Esophagus mucosa (tissue), 1 donor: ENCODE data around the gene OSBPL10. TPM values are rescaled to one million over a fixed set of nuclear protein-coding genes. Genes with fewer than 3 reads are reported as not detected.

Experiments
- ATAC-seq: fragments of 200-7000 bp; cut with Tn5 transposase; one replicate; pipeline ENCODE4 v1.9.1; 2020
- total RNA-seq: library from RNA; stranded (reverse); gene quantifications from one replicate; pipeline ENCODE4 v1.2.4, GENCODE V29; 2023
- donor health status: DM: yes; HTN: yes; CAD: no.

The OSBPL10 gene
- total RNA-seq, 1 donor from 2014 or later, result 29.1 TPM

DNA sequence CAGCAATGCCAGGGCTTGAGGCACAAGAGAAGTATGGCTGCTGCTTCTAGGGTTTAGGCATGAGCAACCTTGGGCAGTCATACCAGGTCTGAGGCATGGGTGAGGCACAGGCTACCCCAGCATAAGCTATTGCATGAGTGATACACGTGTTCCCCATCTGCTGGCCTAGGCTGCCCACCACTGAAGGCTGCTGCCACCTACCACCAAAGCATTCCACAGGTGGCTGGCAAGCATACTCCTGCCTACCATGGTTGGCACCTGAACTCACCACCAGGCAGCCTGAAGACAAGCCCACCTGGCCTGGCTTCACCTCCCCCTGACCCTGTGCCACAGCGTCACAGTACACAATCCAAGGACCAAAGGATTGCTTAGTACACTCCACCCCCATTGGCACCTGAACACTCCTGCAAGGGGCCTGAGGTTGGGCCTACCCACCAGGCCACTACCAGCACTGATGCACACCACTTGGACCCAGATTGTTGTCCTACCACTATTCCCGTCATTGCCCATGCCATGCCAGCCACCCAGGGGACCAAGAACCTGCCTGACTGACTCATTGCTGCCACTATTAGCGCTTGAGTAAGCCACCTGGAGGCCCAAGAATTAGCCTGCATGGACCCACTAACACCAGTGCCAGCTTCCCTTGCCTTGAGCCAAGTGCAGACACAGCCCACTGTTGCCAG, 332.6 kb downstream of the OSBPL10 start:
- ATAC-seq, result peak; percentile 25

DNA sequence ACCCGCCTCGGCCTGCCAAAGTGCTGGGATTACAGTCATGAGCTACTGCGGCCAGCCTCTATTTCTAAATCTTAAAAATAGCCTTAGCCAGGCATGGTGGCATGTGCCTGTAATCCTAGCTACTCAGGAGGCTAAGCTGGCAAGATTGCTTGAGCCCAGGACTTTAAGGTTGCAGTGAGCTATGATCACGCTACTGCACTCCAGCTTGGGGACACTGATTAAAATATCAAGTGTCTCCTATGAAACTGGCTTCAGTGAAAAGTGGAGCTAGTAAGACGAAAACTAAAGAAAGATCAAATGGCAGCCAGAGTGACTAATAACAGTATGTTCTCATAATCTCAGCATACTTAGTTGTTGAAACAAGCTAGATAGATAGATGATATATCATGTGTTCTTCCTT, 335.8 kb downstream of the OSBPL10 start:
- no peak for ATAC-seq

DNA sequence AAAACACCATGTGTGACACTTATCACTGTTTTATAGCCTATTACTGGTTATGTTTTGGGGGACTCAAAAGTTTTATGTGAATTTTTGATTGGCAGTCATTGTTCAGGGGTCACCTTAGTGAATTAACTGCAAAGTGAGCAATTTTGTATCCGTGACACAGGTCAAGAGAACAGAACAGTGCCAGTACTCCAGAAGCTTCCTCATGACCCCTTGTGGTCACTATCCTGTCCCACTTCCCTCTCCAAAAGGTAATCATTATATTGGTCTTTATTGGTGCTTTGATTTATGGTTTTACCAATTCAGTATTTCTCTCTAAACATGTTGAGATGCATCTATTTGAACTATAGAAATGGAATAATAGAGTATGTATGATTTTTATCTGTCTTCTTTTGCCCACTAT, 341.2 kb downstream of the OSBPL10 start:
- no peak for ATAC-seq

DNA sequence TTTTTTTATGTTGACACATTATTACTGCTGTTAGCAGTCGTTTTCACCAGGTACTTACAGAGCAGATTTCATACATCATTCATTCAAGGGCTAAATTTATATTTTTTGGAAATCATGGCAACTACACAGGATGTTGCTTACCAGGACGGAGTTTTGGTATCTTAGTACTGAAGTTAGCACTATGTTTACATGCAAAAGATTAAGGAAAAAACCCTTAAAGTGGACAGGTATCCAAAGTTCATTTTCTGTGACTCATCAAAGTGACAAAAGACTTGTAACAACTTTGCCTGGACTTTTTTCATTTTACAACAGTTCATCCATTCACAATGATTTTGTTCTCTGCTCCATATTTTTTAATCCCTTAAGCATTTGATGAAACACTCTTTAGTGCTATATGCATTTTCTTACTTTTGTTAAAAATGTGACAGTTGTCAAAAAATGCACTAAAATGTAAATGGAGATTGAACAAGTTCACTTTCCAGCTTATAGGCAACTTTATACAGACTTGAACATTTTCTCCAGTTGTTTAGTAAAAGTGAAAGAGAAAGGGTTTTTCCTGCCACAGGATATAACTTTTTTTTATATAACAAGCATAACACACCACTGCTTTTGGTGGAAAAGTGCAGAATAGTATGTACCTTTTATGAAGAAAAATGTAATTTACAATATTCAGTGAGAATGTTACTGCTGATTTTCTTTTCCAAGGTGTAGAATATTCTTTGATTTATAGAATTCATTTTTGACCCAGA, 344.2 kb downstream of the OSBPL10 start:
- ATAC-seq, result no peak

DNA sequence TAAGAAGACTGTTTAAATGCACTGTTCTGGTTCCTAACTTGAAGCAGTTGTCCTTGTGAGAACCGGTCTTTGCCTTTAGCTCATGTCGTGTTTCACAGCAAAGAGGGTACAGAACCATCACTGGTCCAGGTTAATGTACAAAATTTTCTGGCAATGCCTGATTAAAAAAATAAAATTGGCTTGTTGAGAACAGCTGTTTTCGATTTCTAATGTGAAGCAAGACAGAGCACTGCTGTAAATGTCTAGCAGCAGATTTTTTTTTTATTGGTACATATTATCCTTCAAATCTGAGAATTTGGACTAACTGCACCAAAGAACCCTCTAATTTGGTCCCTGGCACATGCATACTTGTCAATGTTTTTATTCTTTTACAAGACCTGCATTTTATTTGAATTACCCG, 345.0 kb downstream of the OSBPL10 start:
- no peak for ATAC-seq

DNA sequence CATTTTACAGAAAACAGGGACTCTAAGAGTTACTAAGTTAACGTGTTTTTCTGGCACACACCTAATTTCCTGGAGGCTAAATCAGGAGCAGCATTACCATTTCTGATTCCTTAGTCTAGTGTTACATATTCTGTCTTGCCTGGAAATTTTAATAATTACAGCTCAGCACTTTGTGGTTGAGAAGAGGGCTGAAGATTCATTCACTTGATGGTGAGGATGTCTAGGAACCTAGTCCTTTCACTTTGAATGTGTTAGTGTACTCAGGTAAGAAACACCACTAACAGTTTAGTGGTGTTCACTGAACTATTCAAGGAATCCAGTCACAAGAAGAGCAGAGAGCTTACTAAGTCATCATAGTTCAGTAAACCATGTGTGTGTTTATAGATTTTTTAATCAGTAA, 345.5 kb downstream of the OSBPL10 start:
- no peak for ATAC-seq

DNA sequence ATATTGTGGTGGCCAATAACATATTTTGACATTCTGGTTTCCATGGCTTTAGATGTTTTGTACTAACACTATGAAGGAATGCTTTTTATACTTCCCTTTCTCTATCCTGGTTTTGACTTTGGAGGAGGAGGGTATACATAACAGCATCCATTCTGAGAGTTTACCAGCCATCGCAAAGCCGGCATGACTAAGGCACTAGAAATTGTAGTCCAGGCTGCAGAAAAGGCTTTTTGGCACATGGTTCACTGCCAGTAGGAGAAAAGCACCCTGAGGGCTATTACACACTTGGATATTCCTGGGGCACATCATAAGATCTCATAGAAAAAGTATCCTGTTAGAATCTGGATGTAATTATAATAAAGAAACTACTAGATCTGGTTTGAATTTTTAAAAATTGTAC, 346.6 kb downstream of the OSBPL10 start:
- ATAC-seq, result no peak

DNA sequence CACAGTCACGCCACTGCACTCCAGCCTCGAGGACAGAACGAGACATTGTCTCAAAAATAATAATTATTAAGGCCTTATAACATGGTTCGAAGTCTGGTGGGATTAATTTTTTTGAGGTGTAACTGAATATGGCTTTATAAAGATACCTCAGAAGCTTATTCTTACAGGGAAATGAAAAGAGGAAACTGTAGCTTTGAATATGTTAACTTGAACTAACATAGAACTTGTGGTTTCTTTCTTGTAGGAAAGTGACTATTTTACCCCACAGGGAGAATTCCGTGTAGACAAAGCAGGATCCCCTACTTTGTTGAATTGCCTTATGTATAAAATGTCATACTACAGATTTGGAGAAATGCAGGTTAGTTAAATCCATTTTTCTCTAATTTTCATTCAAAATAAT, 352.0 kb downstream of the OSBPL10 start:
- ATAC-seq, result no peak

DNA sequence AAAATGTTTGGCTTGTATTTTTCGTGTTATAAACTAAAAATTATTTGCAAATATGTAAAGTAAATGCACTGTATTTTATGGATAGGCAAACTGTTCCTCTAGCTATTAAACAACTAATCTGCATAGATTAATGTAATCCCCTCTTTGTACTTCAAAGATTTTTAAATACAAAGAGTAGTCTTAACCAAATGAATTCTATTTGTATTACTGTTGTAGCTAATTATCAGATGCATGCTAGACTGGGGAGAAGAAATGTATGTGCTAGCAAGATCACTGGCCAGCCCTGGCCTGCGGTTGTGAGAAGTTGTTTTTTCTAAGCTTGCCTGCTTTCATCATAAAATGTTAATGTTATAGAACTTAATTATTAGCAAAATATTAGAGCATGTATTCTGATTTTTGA, 355.7 kb downstream of the OSBPL10 start:
- ATAC-seq, result no peak

DNA sequence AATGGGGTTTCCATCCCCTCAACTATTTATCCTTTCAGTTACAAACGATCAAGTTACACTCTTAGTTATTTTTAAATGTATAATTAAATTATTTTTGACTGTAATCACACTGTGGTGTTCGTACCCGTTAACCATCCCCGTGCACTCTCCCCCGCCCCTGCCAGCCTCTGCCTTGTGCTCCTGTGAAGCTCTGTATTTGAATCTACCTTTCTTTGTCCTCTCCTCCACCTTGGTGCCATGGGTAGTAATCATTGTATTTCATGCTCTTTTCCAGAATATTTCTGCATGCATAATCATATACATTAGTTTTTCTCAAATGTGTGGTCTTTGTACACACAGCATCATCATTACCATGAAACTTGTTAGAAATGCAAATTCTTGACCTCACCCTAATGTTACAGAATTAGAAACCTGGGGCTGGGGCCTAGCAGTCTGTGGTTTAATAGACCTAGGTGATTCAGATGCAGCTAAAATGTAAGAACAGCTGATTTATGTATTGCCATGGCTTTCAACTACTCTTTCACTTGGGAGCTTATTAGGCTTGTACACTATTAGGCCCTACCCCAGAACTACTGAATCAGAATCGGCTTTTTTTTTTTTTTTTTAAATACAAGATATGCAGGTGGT, 356.9 kb downstream of the OSBPL10 start:
- no peak for ATAC-seq

DNA sequence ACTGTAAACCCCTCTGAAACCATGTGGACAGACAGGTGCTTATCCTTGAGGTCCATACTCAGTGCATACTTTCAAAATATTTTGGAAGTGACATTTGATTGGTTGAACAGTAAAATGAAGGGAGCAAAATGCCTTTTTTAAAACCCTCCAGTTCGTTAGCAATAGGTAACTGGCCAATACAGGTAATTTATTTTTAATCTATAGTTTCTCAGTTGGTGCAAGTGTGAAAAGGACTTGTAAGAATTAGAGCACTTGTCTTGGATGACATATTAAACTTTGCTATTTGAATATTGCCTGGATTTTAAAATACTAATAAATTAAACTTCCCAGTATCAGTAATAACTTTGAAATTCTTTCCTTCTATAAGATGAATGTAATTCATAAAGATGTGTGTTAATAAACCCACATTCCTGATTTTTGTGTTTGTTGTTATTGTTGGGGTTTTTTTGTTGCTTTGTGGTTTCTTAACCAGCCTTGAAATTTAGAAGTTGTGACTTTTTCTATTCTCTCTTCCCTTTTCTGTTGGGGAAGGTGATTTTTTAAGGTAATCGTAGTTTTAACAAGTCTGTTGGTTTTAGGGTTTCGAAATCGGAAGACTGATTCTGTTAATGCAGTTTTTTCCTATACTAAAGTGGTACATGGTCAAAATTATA, 358.3 kb downstream of the OSBPL10 start:
- no peak for ATAC-seq

DNA sequence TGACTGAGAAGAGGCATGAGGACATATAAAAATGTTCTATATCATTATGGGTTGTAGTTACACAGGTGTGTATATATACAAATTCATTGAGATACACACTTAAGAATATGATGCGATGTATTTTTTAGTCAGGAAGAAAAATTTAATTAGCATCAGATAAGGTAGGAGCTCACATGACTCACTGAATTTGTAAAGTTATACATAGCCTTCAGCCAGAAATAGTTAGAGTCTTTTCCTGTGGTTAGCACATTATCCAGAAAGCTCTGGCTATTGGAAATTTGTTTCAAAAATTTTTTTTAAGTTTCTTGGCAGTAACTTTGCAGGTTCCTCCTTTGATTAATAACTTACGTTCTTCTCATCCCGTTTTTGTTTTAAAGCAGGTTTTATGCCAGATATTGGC, 359.7 kb downstream of the OSBPL10 start:
- no peak for ATAC-seq

DNA sequence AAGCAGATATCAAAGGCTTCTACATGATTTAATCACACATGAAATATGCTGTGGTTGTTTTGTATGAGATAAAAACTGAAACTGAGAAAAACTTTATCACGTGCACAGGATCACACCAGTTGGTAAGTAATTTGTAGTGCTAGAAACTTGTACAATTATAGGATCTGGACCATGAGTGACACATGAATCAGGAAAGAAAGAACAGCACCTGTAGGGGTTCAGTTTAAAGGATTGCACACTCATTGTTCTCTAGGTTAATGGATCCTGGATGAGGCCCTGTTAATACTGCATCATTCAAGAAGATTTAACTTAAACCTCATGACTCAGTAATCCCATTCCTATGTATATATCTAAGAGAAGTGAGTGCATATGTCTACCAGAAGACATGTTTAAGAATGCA, 360.4 kb downstream of the OSBPL10 start:
- ATAC-seq, result peak; percentile 83

DNA sequence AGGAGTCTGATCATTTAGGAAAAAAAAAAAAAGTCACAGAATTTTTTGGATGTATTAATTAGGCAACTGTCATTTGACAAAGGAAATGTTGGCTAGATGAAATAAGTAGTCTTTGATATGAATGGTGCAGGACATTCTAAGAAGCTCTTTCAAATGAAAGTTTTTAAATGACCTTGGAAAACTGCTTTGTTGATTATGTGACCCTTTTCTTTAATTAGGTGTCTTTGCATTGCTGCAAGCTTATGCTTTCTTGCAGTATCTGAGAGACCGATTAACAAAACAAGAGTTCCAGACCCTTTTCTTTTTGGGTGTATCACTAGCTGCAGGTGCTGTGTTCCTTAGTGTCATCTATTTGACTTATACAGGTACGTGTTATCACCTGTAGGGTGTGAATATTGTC, 364.4 kb downstream of the OSBPL10 start:
- no peak for ATAC-seq

DNA sequence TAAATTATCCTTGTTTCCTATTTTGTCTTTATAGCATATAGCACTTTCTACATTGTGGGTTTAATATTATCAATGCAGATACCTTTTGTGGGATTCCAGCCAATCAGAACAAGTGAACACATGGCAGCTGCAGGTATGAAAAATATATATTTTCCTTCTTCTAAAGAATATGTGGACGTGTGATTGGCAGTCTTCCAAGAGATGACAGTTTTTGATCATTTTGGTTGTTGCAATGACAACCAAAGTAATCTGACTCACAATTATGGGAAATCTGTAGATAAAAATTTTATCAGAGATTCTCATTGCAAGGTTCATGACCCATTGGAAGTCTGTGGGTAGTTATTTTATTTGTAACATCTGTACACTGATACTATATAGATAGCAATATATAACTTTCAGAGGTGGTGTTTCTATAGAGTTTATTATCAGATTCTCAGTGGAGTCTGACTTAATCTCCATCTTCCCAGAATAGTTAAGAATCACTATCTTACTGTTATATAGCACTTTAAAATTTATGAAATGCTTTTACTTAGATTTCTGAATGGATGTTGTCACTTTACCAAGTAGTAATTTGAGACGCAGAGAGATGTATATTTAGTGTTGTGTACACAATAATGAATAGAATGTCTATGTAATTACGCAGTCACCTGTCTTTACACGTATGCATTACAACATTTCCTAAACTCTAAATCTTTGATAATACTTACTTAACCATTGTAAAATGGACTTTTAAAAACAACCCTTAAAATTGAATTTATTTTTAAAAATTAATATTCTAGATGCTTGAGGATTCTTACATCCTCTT, 365.8 kb downstream of the OSBPL10 start:
- ATAC-seq, result no peak

DNA sequence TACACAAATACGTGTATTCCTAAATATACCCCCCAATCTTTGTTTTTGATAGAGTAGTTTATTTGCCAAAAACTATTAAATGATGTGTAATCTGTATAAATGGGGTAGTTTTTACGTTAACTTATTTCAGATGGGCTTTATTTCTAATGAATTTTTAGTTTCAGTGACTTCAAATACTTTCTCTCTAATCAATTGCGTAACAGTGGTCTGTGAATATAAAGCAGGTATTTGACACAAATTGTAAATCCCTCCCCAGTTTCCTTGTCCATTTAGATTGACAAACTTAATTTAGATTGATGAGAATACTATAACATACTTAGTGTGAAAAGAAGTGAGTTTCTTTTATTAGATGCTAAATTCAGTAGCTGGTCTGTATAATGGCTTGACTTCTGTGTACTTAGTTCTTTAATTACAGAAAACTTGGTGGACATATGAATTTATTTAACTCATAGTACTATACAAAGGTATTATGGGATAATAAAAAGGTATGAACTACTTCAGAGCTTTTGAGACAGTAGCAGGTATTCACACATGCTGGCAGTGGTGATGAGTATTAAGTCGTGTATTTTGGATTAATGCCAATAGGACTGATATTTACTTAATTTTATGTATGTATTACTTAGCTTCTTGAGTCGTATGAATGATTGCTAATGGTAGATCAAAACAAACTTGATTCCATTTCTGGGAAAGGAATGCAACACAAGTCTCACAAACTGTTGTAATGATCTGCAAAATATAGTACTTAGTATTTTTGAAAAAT, 366.7 kb downstream of the OSBPL10 start:
- ATAC-seq, result peak; percentile 69

DNA sequence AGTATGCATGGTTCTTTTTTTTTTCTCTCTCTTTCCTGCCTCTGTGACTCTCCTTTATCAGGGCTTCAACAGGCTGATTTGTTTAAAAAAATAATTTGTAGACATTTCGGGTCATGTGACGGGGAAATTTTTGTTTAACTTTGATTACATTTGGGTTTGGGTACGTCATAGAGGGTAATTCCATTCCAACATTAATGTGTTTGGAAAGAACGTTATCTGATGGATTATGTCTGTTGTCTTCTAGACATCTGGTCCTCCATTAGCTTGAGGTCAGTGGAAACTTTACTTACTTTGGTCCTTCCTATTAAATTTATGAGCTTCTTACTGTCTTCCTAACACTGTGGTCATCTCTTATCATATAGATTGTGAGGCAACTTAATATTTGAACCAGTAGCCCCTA, 367.4 kb downstream of the OSBPL10 start:
- ATAC-seq, result no peak

DNA sequence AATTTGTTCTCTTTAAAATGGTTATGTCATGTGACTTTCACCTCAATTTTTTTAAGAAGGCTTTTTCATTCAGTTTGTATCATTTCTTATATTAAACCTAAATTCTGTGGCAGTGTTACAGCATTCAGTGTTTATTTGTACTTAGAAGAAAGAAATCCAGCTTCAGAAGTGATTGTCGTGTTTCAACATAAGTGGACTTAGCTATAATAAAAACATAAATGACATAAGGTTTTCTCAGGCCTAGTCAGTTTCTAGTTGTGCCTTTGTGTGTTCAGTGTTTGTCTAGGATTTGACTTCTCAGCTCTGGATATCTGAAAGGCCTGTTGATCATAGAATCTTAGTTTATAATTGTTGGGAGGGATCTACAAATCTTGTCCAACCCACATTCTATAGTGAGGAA, 367.9 kb downstream of the OSBPL10 start:
- ATAC-seq, result no peak
